Mucosa of rectum (tissue), 2 donors: ENCODE data around the gene EHD3.

Experiments used
- H3K27ac ChIP-seq, 2 donors: one replicate each; pipeline ENCODE4 v1.7.0; 2013; ENCODE audit warnings: inconsistent platforms in 2 of 2, low read depth in 2 of 2, low read length in 2 of 2
- H3K27me3 ChIP-seq, 2 donors: one replicate each; pipeline ENCODE4 v1.7.0; 2013; ENCODE audit warnings: low read length in 2 of 2; ENCODE audit not compliant: control insufficient read depth in 2 of 2, insufficient read depth in 2 of 2
- H3K36me3 ChIP-seq, 2 donors: one replicate each; pipeline ENCODE4 v1.7.0; 2013; ENCODE audit warnings: low read length in 2 of 2; ENCODE audit not compliant: control insufficient read depth in 2 of 2, insufficient read depth in 2 of 2
- H3K4me1 ChIP-seq, 2 donors: one replicate each; pipeline ENCODE4 v1.7.0; 2013; ENCODE audit warnings: low read length in 2 of 2, mild to moderate bottlenecking in 1 of 2; ENCODE audit not compliant: control insufficient read depth in 2 of 2, insufficient read depth in 2 of 2
- H3K4me3 ChIP-seq, 2 donors: one replicate each; pipeline ENCODE4 v1.7.0; 2013; ENCODE audit warnings: low read length in 2 of 2
- H3K9ac ChIP-seq, 2 donors: one replicate each; pipeline ENCODE4 v1.7.0; 2013; ENCODE audit warnings: low read length in 2 of 2, low read depth in 1 of 2, mild to moderate bottlenecking in 1 of 2
- H3K9me3 ChIP-seq, 2 donors: one replicate each; pipeline ENCODE4 v1.7.0; 2013; ENCODE audit warnings: low read length in 2 of 2; ENCODE audit not compliant: control insufficient read depth in 2 of 2
- donor health status: healthy.
- donor health status: Normal muscosa, but diverticular disease.

The EHD3 gene

DNA sequence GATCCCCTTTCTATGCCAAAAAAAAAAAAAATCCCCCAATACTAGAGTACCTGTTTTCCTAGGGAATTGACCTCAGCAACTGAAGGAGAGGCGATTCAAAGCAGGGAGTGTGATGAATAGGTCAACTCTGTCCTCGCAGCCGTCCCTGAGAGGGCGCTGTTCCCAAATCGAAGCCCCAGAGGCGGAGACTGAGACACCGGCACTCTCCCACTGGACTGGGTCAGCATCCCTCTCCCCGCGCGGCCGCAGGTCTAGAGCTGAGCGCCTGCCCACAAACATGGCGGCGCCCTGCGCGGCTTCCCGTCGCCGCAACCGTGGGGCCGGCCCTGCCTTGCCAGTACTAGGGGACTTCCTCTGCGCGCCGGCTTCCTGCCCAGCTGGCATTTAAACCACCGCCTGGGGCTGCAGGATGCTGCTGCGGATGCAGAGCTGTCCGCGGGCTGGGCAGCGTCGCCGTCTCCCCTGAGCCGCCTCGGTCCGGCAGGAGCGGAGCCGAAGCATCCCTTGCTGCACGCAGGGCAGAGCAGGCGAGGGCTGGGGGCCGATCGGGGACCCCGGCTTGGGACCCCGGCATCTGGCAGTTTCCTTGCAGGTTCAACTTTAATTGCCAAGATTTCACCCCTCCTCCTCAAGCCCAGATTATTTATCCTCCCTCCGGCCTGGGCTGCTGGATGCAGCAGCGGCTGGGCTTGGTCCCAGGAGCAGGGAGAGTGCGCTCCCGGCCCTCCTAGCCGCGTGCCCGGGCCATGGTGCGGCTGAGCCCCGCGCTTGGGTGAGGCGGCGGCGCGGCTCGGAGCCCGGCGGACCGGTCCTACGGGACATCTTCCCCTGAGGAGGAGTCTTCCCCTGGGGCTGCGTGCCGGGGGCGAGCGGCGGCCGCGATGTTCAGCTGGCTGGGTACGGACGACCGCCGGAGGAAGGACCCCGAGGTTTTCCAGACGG, at the start of gene EHD3:
EHD3 (plus strand) TSS at position 412 of the 942 bp plus-strand sequence; CDS start at position 882, 470 bp downstream.
- Histone ChIP-seq H3K27ac (no peak within 1 kb of the TSS), H3K36me3 (no peaks in the 10 kb centered on the region)

GRCh38 chr2:31187166-31187565, 46.8 kb upstream of the EHD3 start:
- no peak overlapping the region for H3K27ac ChIP-seq
- H3K36me3 ChIP-seq: no peaks in the 10 kb centered on the region
- no peak overlapping the region for H3K4me3 ChIP-seq
- no peaks in the 10 kb centered on the region for H3K4me1 ChIP-seq
- no peaks in the 10 kb centered on the region for H3K9me3 ChIP-seq
- H3K27me3 ChIP-seq: no peaks in the 10 kb centered on the region
- no peak overlapping the region for H3K9ac ChIP-seq

More for the DNA sequence above, at the start of gene EHD3:
- H3K4me3 ChIP-seq: peak within 1 kb of the TSS; percentile 68 to 73
- H3K9me3 ChIP-seq: no peaks in the 10 kb centered on the region
- no peaks in the 10 kb centered on the region for H3K4me1 ChIP-seq
- peak within 1 kb of the TSS in 1 of 2 donors; percentile 27 for H3K9ac ChIP-seq
- H3K27me3 ChIP-seq: no peaks in the 10 kb centered on the region

DNA sequence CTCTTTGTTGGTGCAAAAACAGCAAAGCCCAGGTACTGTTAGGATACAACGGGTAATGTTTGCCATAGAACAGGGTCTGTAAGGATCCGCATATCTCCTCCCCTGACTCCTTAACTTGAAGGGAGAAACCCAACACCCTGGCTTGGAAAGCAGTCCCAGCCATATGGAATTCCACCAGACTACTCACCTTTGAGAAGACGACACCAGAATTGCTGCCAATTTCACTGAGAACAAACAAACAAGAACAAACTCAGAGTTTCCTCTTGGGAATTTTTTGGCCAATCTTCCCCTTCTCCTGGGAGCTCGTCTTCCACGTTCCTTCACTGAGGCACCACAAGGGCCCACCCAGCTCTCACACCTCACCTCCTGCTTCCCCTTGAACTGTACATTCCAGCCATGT, 45.8 kb upstream of the EHD3 start:
- H3K27me3 ChIP-seq: no peaks in the 10 kb centered on the region
- no peak overlapping the region for H3K4me3 ChIP-seq
- no peaks in the 10 kb centered on the region for H3K36me3 ChIP-seq
- H3K27ac ChIP-seq: no peak overlapping the region
- no peaks in the 10 kb centered on the region for H3K9me3 ChIP-seq
- no peaks in the 10 kb centered on the region for H3K4me1 ChIP-seq
- no peak overlapping the region for H3K9ac ChIP-seq

- Histone ChIP-seq H3K4me3 (no peak overlapping the region), H3K27me3 (no peaks in the 10 kb centered on the region), H3K4me1 (no peaks in the 10 kb centered on the region), H3K9ac (no peak overlapping the region), H3K9me3 (no peaks in the 10 kb centered on the region), H3K27ac (no peak overlapping the region), H3K36me3 (no peaks in the 10 kb centered on the region)
Observed at GRCh38 chr2:31189141-31189540, 44.8 kb upstream of the EHD3 start.

DNA sequence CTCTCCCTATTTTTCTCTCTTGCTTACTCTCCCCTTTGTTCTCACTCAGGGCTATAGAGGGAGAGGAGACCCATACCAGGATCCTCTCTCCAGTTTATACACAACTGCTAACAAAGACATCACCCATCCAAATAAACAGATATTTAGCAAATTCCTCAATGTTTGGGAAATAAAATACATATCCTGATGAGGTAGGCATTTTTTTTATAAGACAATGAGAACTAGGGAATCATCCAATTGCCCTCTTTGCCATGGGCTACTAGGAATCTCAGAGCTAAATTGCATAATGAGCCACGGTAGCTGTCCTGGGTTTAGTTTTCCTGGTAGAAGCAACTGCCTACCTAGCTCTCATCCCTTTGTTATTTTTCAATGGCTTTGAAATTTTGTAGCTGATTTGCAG, 43.8 kb upstream of the EHD3 start:
- Histone ChIP-seq H3K4me1 (no peaks in the 10 kb centered on the region), H3K36me3 (no peaks in the 10 kb centered on the region), H3K4me3 (no peak overlapping the region), H3K27me3 (no peaks in the 10 kb centered on the region), H3K9ac (no peak overlapping the region), H3K27ac (no peak overlapping the region), H3K9me3 (no peaks in the 10 kb centered on the region)

DNA sequence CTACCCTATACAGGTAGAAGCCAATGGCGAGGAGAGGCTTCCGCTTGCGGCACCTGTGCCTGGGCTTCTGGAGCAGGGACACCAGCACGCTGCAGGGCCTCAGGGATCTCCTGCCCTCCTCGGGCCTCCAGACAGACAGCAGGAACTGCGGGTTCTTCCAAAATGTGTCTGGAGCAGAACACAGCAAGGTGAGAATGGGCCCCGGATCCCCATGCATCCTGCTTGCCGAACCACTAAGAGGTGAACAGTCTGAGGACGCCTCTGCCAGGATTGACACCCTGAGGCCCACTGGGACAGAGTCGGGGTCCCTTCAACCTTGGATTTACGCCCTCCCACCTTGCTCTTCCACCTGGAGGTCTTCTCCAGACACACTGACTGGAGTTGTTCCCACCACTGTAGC, 42.0 kb upstream of the EHD3 start:
- no peaks in the 10 kb centered on the region for H3K36me3 ChIP-seq
- no peak overlapping the region for H3K9ac ChIP-seq
- no peaks in the 10 kb centered on the region for H3K27me3 ChIP-seq
- H3K4me3 ChIP-seq: no peak overlapping the region
- no peak overlapping the region for H3K27ac ChIP-seq
- no peaks in the 10 kb centered on the region for H3K4me1 ChIP-seq
- H3K9me3 ChIP-seq: no peaks in the 10 kb centered on the region

GRCh38 chr2:31192396-31192795, 41.6 kb upstream of the EHD3 start:
- Histone ChIP-seq H3K36me3 (no peaks in the 10 kb centered on the region), H3K4me1 (no peaks in the 10 kb centered on the region), H3K9me3 (no peaks in the 10 kb centered on the region), H3K27ac (no peak overlapping the region), H3K9ac (no peak overlapping the region), H3K27me3 (no peaks in the 10 kb centered on the region), H3K4me3 (no peak overlapping the region)

DNA sequence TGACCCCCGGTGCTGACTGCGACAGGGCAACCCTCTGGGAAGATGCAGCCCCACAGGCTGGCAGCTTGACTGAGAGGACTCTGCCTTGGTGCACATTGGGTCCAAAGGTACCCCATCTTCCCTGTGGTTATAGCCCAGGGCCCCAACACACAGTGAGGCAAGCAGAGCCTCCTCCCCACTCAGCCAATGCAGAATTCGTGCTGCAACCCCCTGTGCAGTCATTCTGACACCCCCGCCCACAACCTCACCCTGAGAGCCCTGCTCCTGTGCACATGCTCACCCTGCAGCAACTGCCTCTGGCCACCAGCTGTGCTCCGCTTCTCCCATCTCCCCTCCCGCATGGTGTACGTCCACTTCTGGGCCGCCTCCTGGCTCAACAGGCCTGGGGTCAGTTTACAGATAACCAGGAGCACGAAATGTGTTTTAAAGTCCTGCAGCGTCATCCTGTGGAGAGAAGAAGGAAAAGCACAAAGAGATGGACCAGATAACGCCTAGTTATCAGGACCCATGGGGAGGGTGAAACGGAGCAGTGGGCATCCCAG, 41.0 kb upstream of the EHD3 start:
- Histone ChIP-seq H3K4me3 (no peak overlapping the region), H3K4me1 (no peaks in the 10 kb centered on the region), H3K27ac (no peak overlapping the region), H3K9ac (no peak overlapping the region), H3K36me3 (no peaks in the 10 kb centered on the region), H3K27me3 (no peaks in the 10 kb centered on the region), H3K9me3 (no peaks in the 10 kb centered on the region)

DNA sequence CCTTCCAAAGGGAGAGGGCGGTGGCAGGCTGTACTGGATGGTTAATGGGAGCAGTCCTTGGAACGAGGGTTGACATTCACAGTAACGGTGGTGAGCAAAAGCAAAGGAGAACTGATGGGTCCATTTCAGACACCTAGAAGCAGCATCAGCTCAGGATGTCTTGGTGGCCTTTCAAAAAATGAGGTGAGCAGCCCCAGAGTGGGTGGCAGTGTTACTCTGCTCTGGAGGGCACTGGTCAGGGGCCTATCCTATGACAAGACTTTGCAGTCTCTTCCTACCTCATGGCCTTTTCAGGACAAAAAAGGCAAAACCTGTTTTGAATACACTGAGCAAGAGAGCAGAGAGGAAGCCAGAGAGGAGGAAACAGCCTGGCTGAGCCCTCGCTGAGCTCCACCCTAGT, 40.1 kb upstream of the EHD3 start:
- Histone ChIP-seq H3K27me3 (no peaks in the 10 kb centered on the region), H3K4me1 (no peaks in the 10 kb centered on the region)

GRCh38 chr2:31196622-31197021, 37.3 kb upstream of the EHD3 start:
- Histone ChIP-seq H3K9me3 (no peaks in the 10 kb centered on the region), H3K9ac (no peak overlapping the region), H3K4me1 (no peaks in the 10 kb centered on the region), H3K4me3 (no peak overlapping the region), H3K27ac (no peak overlapping the region), H3K36me3 (no peaks in the 10 kb centered on the region), H3K27me3 (peaks cover 0 to 2% of the 10 kb centered on the region in 2 donors)

More for the DNA sequence above, 40.1 kb upstream of the EHD3 start:
- Histone ChIP-seq H3K9me3 (no peaks in the 10 kb centered on the region), H3K27ac (no peak overlapping the region), H3K9ac (no peak overlapping the region), H3K4me3 (no peak overlapping the region), H3K36me3 (no peaks in the 10 kb centered on the region)
